Bladder microvascular endothelial cell (primary cell): ENCODE results near the gene TEX36. TPM values are rescaled to one million over a fixed set of nuclear protein-coding genes. Genes with fewer than 3 reads are reported as not detected.

Experiments used
- total RNA-seq: library from RNA; depleted of rRNA; stranded (reverse); fragments of >200 nt; gene quantifications from 2 replicates; pipeline ENCODE4 v1.2.3, GENCODE V29; 2014

The TEX36 gene
- not detected in 2 replicates for total RNA-seq

GRCh38 chr10:125683063-125683462 is at the start of gene TEX36:
Gene TEX36, minus strand, starts transcription at chr10:125683163. Its CDS starts 174 bp downstream, at chr10:125682989.

GRCh38 chr10:125719173-125720001 is 36.4 kb upstream of the TEX36 start, which contains the start of gene EDRF1:
Gene EDRF1, plus strand, starts transcription at chr10:125719709. Its CDS starts 99 bp downstream, at chr10:125719808.

Other genes starting within 250 kb of the TEX36 start
- 11.0 and 22.8 TPM in 2 replicates for gene EDRF1, start 36.5 kb upstream of the TEX36 start, total RNA-seq
- gene MMP21, start 92.7 kb upstream of the TEX36 start, total RNA-seq = 0.57 TPM in 1 of 2 replicates, not detected in the other
- gene UROS, start 140.1 kb upstream of the TEX36 start, total RNA-seq = 33.5 and 37.4 TPM in 2 replicates
- gene BCCIP, start 140.4 kb upstream of the TEX36 start, total RNA-seq = 20.2 and 36.9 TPM in 2 replicates
- gene DHX32, start 198.1 kb upstream of the TEX36 start, total RNA-seq = 40.3 and 44.2 TPM in 2 replicates
- gene FANK1, start 213.4 kb upstream of the TEX36 start, total RNA-seq = 1.3 and 2.3 TPM in 2 replicates